GM18519 (cell line): ENCODE measurements around the gene KIF1A.

ENCODE experiments used
- ATAC-seq: cut with Tn5 transposase; IDR thresholded peaks from one replicate; pipeline ENCODE4 v1.9.1; 2021; ENCODE audit warnings: mild to moderate bottlenecking, moderate library complexity; ENCODE audit not compliant: unreplicated experiment, low FRiP score

Gene KIF1A

DNA sequence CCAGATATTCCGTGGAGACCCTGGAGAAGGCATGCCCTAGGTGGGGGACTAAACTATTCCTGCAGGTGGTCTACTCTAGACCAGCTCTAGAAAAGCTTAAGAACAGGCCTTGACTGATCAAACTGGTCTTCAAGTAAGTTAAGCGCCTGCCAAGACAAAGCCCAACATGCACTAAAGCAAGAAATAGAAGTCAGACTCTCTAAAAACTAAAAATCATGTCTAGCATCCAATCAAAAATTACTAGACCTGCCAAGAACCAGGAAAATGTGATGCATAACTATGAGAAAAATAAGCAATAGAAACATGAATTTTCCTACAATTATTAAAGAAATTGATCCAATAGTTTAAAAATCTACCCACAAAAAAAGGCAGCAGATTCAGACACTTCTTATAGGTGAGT, 13.6 kb downstream of the KIF1A start:
- no peak for ATAC-seq

DNA sequence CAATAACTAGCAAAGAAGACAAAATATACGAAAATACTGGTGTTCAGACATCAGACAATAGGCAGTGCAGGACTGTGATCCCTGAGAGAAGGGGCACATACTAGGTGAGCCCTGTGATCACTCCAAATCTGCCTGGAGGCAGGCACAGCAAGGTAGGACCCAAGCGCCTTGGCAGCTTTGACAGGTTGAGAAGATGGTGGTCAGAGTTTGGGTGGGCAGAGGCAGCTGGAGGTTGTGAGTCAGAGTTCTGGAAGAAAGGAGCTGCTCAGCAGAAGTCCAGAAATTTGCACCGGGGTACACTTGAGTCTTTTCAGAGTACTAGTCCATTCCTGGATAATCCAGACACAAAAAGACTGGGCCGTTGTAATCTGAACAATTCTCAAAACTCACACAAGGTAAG, 14.0 kb downstream of the KIF1A start:
- ATAC-seq: no peak

DNA sequence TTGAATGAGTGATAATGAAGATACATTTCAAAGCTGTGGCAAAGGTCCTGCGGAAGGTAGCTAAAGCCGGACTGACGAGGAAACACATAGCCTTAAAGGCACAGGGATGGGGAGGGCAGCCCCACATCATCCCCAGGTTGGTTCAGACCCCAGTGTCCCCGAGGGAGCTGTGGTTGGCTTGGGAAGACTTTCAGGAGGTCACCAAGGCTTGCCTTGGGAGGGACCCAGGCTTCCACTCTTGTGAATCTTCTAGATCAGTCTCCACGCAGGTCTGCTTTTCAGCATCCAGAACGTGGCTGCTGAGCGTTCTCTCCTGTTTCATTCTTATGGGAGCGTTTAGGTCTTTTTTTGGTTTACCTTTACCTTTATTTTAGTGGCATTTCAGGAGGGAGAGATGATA, 16.8 kb downstream of the KIF1A start:
- no peak for ATAC-seq

DNA sequence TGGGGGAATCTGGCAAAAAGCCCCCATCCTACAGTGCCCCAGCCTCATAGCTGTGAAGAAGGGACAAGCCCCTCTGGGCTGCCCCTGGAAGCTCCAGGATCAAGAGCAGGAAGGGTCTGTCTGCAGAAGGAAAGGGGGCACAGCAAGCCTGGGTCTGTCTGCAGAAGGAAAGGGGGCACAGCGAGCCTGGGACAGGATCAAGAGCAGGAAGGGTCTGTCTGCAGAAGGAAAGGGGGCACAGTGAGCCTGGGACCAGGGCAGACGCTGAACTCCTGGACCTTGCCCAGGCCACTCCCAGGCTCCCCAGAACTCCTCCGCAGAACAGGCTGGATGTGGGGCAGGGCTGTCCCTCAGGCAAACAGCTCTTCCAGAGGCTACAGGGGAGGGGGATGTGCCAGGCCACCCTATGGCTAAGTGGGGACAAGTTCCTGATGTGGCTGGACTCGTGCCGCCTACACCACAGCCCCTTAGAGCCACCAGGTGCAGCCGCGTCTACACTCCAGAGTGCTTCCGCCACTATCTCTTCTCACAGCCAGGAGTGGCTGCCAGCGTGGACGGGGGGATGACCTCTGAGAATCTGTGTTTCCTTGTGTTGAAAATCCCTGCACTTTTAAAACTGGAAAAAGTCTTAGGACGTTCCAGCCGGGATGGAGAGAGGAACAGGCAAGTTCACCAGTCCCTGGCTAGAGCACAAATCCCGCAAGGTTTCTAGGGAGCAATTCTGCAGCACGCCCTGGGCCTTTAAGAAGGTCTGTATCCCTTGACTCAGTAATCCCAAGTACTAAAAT, 20.8 kb downstream of the KIF1A start:
- no peak for ATAC-seq

DNA sequence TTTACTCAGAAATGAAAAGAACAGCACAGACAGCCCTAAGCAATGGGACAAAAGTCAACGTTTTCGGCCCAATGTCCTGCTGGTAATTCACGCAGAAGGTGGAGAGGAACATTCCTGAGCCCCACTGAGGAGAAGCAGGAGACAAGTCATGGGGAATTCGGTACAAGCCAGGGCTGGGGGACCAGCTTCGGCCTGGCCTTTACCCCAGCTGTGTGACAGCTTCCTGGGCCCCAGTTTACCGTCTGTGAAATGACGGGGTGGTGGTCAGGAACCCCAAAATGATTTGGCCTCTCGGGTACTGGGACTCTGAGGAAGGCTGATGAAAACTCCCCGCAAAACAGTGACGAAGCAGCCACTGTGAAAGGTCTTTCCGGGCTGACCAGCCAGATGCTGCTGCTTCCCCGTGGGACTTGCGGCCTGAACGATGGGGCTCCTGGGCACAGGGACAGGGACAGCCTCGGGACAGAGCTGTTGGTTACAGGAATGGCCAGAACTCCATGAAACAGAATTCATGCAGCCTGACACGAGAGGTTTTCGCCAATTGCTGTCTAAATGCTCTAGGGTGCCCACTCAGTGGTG, 21.6 kb downstream of the KIF1A start:
- no peak for ATAC-seq

DNA sequence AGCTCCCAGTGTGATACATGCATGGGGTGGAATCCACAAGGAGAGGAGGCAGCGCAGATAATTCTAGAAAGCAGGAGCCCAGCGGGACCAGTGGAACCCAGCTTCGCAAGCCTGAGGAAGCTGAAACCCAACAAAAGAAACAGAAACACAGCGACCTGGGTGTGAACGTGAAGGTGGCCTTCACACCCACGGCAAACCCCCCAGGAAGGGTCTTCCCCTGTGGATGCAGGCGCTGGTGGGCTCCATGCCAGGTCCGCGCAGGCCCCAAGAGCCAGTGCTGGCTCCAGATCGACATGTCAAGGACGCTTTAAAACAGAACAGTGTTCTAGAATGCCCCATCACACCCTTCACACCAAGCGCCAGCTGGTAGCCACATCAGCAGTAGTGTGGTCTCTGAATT, 22.1 kb downstream of the KIF1A start:
- no peak for ATAC-seq

DNA sequence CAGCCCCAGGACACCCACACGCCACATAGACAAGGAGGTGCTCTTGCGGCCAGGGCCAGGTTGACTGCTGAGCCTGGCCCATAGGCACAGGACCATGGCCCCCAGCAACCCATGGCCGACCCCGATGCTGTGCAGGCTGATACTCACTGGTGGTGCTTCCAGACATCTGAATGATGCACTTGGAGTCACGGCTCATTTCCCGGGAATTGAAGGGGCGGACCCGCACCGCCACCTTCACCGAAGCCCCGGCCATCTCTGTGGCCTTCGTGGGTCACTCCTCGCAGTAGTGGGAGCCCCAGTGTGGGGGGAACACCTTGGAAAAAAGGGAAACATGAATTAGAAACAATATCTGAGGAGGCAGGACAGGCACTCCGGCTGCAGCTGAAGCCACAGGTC, 22.5 kb downstream of the KIF1A start:
- no peak for ATAC-seq

DNA sequence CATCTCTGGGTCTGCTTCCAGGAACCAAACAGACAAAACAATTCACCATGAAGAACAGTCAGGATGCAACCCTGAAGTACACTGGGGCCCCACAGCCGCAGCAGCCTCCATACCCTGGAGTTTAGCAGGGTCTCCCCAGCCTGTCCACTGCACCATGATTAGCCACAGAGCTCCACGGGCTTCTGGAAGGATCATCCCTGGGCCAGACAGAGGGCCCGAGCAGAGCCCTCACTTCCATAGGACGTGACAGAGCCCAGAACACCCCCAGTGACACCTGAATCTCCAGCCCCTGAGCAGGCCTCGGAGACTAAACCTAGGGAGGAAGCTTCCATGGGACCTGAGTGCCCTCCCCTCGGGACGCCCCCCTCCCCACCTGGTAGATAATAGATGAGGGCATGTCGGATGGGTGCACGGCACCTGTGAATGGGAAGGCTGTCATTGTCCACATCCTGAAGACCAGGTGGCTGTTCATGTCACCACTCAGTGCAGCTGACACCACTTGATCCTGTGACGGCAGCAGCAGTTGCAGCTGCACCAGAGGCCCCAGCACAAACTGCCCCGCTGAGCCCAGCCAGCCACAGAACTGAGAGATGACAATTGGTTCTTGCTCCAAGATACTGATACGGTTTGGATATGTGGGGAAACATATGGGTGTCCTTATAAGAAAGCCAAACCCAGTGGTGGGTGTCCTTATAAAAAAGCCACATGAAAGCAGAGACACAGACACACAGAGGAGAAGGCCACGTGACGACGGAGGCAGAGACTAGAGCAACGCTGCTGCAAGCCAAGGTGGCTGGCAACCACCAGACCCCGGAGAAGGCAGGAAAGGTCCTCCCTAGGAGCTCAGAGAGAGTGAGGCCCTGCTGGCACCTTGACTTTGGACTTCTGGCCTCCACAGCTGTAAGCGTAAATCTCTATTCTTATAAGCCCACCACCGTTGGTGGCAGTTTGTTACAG, 23.2 kb downstream of the KIF1A start:
- no peak for ATAC-seq

DNA sequence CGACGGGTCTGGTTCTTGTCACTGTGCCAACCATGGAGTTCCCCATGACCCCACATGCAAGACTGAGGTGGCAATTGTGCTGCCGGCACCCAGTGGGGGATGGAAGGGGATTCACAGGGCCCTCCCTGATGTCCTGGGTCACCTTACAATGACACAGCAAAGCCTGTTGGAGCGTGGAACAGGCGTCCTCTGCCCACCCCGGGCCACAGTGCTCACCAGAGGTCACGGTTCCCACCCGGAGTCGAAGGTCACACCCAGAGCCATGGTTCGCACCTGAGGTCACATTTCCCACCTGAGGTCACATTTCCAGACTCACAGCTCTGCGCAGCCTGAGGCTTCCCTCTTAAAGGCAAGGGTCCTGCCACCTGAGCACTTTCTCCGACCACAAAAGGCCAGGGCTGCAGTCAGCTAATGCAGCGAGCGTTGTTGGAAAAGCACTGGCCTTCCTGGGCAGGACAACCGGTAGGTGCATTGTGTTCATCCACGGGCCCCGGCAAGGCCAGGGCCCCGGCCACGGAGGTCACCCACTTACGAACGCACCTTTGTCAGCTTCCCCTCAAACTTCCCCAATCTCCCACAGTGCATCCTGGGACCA, 24.0 kb downstream of the KIF1A start:
- ATAC-seq: no peak

DNA sequence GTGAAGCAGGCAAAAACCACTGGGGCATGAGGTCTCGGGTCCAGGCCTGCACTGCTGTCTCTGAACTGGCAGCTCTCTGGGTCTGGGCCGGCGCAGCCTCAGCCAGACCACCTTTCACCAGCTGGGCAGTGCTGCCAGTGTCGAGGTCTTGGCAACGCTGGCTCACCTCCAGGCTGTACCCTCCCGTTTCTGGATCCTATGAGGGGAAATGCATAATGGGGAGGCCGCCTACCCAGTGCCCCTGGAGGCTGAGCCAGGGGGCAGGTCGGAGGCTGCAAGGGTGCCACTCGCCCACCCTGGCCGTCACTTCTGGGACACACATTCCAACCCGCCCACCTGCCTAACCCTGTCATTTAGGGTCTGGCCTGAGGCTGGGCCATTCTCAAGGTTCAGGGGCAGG, 24.6 kb downstream of the KIF1A start:
- no peak for ATAC-seq

DNA sequence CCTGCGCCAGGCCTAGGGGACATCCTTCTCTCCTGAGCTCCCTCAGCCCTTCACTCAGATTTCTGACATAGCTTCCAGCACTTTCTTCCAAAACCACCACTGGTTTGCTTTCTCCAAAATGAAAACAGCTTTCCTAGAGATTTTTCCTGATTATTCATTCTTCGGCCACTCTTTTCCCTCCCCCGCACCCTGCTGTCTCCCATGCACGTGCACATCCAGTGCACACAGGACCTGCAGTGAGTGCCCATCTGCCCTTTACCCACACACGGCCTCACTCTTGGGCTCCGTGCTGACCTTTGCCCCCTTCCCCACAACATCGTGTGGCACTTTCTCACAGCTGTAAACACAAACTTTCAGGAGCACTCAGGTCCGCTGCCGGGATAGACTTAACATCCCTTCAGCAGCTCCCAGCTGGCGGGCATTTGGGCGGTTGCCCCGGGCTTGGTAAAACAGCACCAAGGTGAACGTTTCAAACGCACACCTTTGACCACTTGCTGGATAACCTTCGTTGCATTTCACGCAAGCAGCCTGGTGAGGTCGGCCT, 25.8 kb downstream of the KIF1A start:
- ATAC-seq: no peak

DNA sequence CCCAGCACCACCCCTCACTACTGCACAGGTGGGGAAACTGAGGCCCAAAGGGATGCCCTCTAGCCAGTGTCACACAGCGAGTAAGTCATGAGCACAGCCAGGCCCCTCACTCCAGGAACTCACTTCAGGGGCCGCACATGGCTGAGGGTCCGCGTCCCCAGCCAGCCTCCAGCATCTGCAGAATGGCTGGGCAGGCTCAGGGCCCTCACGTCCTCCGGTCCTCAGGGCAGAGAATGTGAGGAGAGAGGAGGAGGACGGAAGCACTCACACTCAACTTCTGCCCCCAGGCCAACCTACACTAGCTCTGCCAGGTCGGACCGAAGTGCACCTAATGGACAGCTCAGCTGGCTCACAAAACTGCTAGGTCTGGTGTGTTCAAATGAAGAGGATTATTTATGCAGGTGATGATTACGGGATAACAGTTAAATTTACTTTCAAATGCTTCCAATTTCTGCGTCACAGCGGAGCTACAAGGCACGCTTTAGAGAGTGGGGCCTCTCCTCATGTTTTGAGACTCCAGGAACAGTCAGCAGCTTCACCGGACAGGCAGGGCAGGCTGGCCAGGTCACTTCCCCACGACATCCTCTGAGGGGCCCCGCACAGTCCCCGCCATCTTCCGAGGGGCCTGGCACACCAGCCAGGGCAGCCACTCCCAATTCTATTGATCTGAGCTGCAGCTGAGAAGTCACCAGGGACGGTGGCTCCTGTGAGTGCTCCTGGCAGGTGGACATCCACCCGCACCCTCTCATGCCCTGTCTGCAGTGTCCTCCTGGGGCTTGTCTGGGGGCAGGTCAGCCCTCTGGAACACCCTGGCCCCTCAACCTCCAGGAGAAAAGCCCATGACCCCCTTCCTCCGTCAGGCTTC, 26.5 kb downstream of the KIF1A start:
- no peak for ATAC-seq

DNA sequence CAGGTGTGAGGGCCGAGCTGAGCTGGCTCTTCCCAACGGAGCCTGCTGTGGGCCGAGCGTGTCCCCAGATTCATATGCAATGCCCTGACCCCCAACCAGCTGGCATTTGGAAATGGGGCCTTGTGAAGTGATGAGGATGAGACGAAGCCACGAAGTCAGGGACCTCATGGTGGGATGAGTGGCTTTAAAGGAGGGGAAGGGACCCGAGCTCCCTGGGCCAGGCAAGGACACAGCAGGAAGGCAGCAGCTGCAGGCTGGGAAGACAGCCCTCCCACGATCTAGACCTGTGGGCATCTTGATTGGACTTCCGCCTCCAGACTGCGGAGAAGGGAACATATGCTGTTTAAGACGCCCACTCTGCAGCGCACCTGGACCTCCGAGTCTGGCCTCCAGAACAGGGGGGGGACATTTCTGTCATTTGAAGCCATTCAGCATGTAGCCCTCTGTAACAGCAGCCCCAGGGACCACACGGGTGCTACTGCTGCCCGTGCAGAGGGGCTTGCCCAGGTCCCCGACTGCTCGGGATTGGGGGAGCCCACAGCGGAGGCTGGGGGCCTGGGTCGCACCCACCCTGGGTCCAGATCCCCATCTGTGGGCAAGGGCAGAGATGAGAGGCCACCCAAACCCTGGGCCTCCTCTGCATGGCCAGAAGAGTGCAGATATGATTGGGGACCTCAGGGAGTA, 27.2 kb downstream of the KIF1A start:
- ATAC-seq: no peak

DNA sequence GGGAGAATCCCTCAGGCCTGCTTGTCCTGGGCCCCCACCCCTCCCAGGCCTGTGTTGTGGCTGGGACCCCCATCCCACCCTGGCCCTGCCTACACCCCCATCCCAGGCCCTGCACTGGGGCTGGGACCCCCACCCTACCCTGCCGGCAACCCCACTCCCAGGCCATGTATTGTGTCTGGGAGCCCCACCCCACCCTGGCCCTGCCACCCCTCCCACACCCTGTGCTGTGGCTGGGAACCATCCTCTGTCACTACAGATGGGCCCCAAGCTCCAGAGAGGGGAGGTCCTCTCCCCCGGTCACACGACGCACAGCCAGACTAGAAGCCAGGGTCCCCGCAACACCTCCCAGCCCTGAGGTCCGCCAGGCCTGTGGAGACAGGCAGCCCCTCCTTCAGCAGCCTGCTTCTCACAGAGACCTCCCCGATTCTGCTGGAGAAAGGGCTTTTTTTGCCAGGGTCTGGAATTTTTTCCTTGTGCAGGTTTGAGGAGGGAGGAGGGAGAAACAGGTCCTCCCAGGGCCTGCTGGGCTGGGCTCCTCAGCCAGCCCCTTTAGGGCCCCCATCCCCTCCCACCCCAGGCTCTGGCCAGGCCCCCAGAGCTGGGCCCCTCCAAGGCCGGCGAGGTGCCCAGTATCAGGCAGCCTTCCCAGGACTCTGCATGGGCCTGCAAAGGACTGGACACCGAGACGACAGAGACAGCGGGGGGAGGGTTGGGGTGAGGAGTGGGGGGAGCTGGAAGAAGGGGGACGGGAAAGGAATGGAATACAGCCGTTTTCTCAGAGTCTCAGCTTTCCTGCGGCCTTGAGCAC, 28.0 kb downstream of the KIF1A start:
- ATAC-seq: no peak

DNA sequence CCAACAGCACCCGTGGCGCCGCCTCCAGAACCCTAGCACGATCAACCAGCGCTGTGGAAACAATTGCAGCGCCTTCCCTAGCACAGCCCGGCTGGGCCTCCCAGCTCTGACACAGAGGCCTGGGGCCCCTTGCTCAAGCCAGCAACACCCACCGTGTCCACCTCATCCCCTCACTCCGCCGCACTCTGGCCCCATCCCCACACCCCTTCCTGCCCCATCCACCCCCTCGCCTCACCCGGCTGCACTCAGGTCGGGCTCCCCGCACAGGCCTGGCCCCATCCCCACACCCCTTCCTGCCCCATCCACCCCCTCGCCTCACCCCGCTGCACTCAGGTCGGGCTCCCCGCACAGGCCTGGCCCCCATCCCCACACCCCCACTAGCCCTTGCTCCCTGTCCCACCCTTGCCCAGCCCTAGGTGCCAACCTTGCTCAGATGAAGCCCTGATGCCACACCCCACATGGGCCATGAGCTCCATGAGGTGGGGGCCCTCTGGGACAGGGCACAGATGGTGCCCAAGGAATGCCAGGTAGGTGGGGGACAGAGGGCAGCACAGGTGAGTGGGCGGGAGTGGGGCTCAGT, 28.7 kb downstream of the KIF1A start:
- no peak for ATAC-seq

DNA sequence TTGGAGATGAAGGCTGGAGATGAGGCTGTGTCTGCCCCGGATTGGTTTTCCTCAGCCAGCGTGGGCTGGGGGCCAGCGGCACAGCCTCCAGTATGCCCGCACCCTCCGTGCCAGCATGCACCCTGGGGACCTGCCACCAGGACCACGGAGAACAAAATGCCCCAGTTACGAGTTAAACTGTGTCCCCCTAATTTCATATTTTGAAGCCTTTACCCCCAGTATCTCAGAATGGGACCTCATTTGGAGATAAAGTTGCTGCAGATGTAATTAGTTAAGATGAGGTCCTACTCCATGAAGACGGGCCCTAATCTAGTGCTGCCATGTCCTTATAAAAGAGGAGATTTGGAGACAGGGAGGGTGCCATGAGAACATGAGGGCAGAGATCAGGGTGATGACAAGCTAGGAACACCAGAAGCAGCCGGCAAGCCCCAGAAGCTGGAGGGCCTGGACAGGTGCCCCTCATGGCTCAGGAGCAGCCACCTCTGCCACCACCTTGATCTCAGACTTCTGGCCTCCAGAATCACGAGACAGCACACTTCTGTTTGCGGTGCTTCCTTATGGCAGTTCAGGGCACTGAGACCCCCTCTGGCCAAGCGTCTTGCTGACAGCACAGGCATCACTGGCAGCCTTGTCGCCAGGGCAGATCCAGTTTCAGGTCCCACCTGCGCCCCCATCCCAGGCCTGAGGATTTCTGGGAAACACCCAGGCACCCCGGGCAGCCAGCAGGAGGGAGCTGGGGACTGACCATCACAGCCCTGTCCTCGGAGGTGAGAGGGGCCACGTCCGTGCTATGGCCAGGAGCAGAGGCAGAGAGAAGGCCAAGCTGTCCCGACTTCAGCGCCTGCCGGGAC, 29.4 kb downstream of the KIF1A start:
- no peak for ATAC-seq
